Measurements from ENCODE around the gene RAMP2. TPM values are rescaled to one million over a fixed set of nuclear protein-coding genes. Genes with fewer than 3 reads are reported as not detected.

The RAMP2 gene
- total and polyA plus RNA-seq, 2 of the 13 experiments (the other 11 are each of a cell fraction or from before 2014, with no cell fraction given): 1.4 to 5.2 TPM

- TF ChIP-seq LRRFIP1 (CRISPR knock-in tag; conservative IDR thresholded peaks at IDR 0.05) (no peak), CREBL2 (CRISPR knock-in tag; IDR thresholded peaks at IDR 0.05; ENCODE audit: borderline replicate concordance) (no peak), ZNF841 (CRISPR knock-in tag; IDR thresholded peaks at IDR 0.05; ENCODE audit: borderline replicate concordance) (no peak), ZFX (CRISPR knock-in tag; IDR thresholded peaks at IDR 0.05; ENCODE audit: low read depth) (peak; percentile 98), MAFK (conservative IDR thresholded peaks at IDR 0.05 in 1 of 2, IDR thresholded peaks at IDR 0.05 in 1 of 2; ENCODE audit: low read length in 2 of 2) (no peak), ZMYM3 (CRISPR knock-in tag; IDR thresholded peaks at IDR 0.05) (no peak; the same call in 1 of the 2 replicates), ZNF546 (CRISPR knock-in tag; conservative IDR thresholded peaks at IDR 0.05) (peak; percentile 82), DBP (CRISPR knock-in tag; IDR thresholded peaks at IDR 0.05; ENCODE audit: not compliant biosample characterization) (peak; percentile 39), ZBTB4 (CRISPR knock-in tag; IDR thresholded peaks at IDR 0.05; ENCODE audit: borderline replicate concordance) (peak; percentile 49; the same call in 1 of the 2 replicates), POLR2AphosphoS5 (IDR thresholded peaks at IDR 0.05; ENCODE audit: low read depth, low read length) (peak; percentile 88), ZNF577 (CRISPR knock-in tag; IDR thresholded peaks at IDR 0.05; ENCODE audit: borderline replicate concordance, low read depth) (no peak), ZNF280B (CRISPR knock-in tag; IDR thresholded peaks at IDR 0.05; ENCODE audit: borderline replicate concordance) (peak; percentile 97), GABPB1 (CRISPR knock-in tag; IDR thresholded peaks at IDR 0.05) (peak; percentile 71; the same call in 1 of the 2 replicates), ZSCAN30 (CRISPR knock-in tag; IDR thresholded peaks at IDR 0.05) (no peak; the same call in 1 of the 2 replicates), ZEB1 (IDR thresholded peaks at IDR 0.05; ENCODE audit: insufficient replicate concordance, low read depth) (peak; percentile 18), MTF2 (CRISPR knock-in tag; IDR thresholded peaks at IDR 0.05; ENCODE audit: borderline replicate concordance) (no peak; the same call in 1 of the 2 replicates), ZKSCAN5 (CRISPR knock-in tag; IDR thresholded peaks at IDR 0.05) (no peak), ZBTB25 (CRISPR knock-in tag; IDR thresholded peaks at IDR 0.05) (peak; percentile 63)
Measured at GRCh38 chr17:42744806-42745617, 16.0 kb upstream of the RAMP2 start, which contains the start of gene EZH1 (continued).
